Mesenchymal stem cell (in vitro differentiated cells and primary cell): ENCODE measurements around the gene MT3.

Experiments
- DNase-seq: peaks from one replicate; pipeline ENCODE4 v3.0.0-alpha.2; 2013
- H2AFZ ChIP-seq: one replicate; pipeline ENCODE4 v1.6.1; 2013; ENCODE audit warnings: low read depth, mild to moderate bottlenecking, control low read depth, inconsistent platforms, low read length, moderate library complexity
- H2AK5ac ChIP-seq: 2 replicates; pipeline ENCODE4 v1.6.1; 2013; ENCODE audit warnings: low read length, moderate library complexity, mild to moderate bottlenecking, inconsistent platforms; ENCODE audit not compliant: severe bottlenecking
- H2BK120ac ChIP-seq: one replicate; pipeline ENCODE4 v1.6.1; 2013; ENCODE audit warnings: low read depth, mild to moderate bottlenecking, inconsistent platforms, low read length, moderate library complexity
- H2BK12ac ChIP-seq, 2 experiments: one replicate each; pipeline ENCODE4 v1.6.1; 2013; ENCODE audit warnings: inconsistent platforms in 2 of 2, low read length in 2 of 2, mild to moderate bottlenecking in 2 of 2, moderate library complexity in 2 of 2, control low read depth in 1 of 2
- H2BK15ac ChIP-seq: one replicate; pipeline ENCODE4 v1.6.1; 2013; ENCODE audit warnings: mild to moderate bottlenecking, low read depth, inconsistent platforms; ENCODE audit not compliant: poor library complexity, severe bottlenecking
- H2BK5ac ChIP-seq: 2 replicates; pipeline ENCODE4 v1.6.1; 2013; ENCODE audit warnings: low read depth, mild to moderate bottlenecking, low read length, control low read depth, inconsistent platforms; ENCODE audit not compliant: poor library complexity, severe bottlenecking
- H3K14ac ChIP-seq, 2 experiments: one replicate each; pipeline ENCODE4 v1.6.1; 2013; ENCODE audit warnings: inconsistent platforms in 2 of 2, low read length in 2 of 2, control low read depth in 1 of 2, mild to moderate bottlenecking in 1 of 2, moderate library complexity in 1 of 2
- H3K18ac ChIP-seq, 2 experiments: one replicate each; pipeline ENCODE4 v1.6.1; 2013; ENCODE audit warnings: inconsistent platforms in 2 of 2, low read length in 2 of 2, control low read depth in 1 of 2, low read depth in 1 of 2, mild to moderate bottlenecking in 1 of 2
- H3K23ac ChIP-seq, 2 experiments: one replicate each; pipeline ENCODE4 v1.6.1; 2013; ENCODE audit warnings: inconsistent platforms in 2 of 2, low read length in 2 of 2, mild to moderate bottlenecking in 2 of 2, moderate library complexity in 2 of 2, control low read depth in 1 of 2
- H3K27ac ChIP-seq: 2 replicates; pipeline ENCODE4 v1.5.1; 2013; ENCODE audit warnings: mild to moderate bottlenecking, moderate library complexity, low read length, control low read depth, inconsistent platforms; ENCODE audit not compliant: poor library complexity, severe bottlenecking
- H3K27me3 ChIP-seq, 2 experiments: 2 replicates each; pipeline versions ENCODE4 v1.6.1 to v1.7.0; 2013; ENCODE audit warnings: low read length in 2 of 2, mild to moderate bottlenecking in 2 of 2, moderate library complexity in 2 of 2, control low read depth in 1 of 2, inconsistent platforms in 1 of 2; ENCODE audit not compliant: control insufficient read depth in 1 of 2, insufficient read depth in 1 of 2
- H3K36me3 ChIP-seq, 2 experiments: 2 replicates each; pipeline versions ENCODE4 v1.6.1 to v1.7.0; 2013; ENCODE audit warnings: low read length in 2 of 2, control low read depth in 1 of 2, inconsistent platforms in 1 of 2, low read depth in 1 of 2, mild to moderate bottlenecking in 1 of 2; ENCODE audit not compliant: insufficient read depth in 2 of 2, control insufficient read depth in 1 of 2
- H3K4ac ChIP-seq, 2 experiments: one replicate each; pipeline ENCODE4 v1.6.1; 2013; ENCODE audit warnings: inconsistent platforms in 2 of 2, low read length in 2 of 2, mild to moderate bottlenecking in 2 of 2, moderate library complexity in 2 of 2, control low read depth in 1 of 2, low read depth in 1 of 2
- H3K4me1 ChIP-seq: 2 replicates; pipeline ENCODE4 v1.6.1; 2013; ENCODE audit warnings: low read depth, low read length, control low read depth; ENCODE audit not compliant: control insufficient read depth, insufficient read depth
- H3K4me2 ChIP-seq: 2 replicates; pipeline ENCODE4 v1.6.1; 2013; ENCODE audit warnings: low read length, mild to moderate bottlenecking, inconsistent platforms; ENCODE audit not compliant: poor library complexity, severe bottlenecking
- H3K4me3 ChIP-seq, 2 experiments: 2 replicates each; pipeline versions ENCODE4 v1.5.1 to v1.7.0; 2013; ENCODE audit warnings: low read length in 2 of 2, mild to moderate bottlenecking in 2 of 2, control low read depth in 1 of 2, low read depth in 1 of 2; ENCODE audit not compliant: insufficient read depth in 1 of 2
- H3K79me1 ChIP-seq: replicated peaks from 2 replicates; pipeline ENCODE4 v1.6.1; 2013; ENCODE audit warnings: mild to moderate bottlenecking, control low read depth, low read length, inconsistent platforms; ENCODE audit not compliant: poor library complexity, severe bottlenecking
- H3K9ac ChIP-seq: 2 replicates; pipeline ENCODE4 v1.7.0; 2013; ENCODE audit warnings: mild to moderate bottlenecking, low read length, moderate library complexity
- H3K9me3 ChIP-seq: 2 replicates; pipeline ENCODE4 v1.7.0; 2013; ENCODE audit warnings: mild to moderate bottlenecking, low read length; ENCODE audit not compliant: control insufficient read depth
- H4K8ac ChIP-seq: one replicate; pipeline ENCODE4 v1.6.1; 2013; ENCODE audit warnings: inconsistent platforms, mild to moderate bottlenecking, low read length, moderate library complexity
- H4K91ac ChIP-seq: one replicate; pipeline ENCODE4 v1.6.1; 2013; ENCODE audit warnings: mild to moderate bottlenecking, low read length, inconsistent platforms
- WGBS: methylation state at CpG from one replicate; pipeline ENCODE4 v1.1.7; 2013; ENCODE audit warnings: mixed read lengths; 5-methylcytosine and 5-hydroxymethylcytosine counted together

Gene MT3

DNA sequence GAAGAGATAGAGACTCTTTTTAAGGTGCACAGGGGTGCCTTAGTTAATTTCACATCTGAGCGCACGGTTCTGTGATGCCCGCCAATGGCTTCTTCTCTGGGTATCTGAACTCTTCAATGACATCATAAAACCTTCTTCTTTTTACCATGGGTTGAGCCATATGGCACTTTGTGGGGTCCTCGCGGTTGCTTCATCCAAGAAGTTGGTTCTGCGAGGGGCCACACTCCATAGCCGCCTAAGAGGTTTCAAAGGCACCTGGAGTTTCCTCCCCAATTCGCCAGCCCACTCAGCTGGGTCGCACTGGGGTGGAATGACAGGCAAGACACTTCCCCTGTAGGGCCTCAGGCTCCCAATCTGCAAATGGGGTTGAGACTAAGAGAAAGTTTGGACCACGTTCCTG, 34.9 kb upstream of the MT3 start:
- no peak overlapping the region for H3K23ac ChIP-seq
- H3K79me1 ChIP-seq: no peaks in the 10 kb centered on the region
- no peak overlapping the region for H3K14ac ChIP-seq
- no peak overlapping the region for H3K4ac ChIP-seq
- H2BK5ac ChIP-seq: no peak overlapping the region
- peaks cover 6 to 54% of the 10 kb centered on the region in 2 experiments for H3K27me3 ChIP-seq
- no peaks in the 10 kb centered on the region for H3K9me3 ChIP-seq
- H3K9ac ChIP-seq: no peak overlapping the region
- H3K36me3 ChIP-seq: no peaks in the 10 kb centered on the region
- peak overlapping the region; percentile 11 for H3K4me2 ChIP-seq
- H3K27ac ChIP-seq: no peak overlapping the region
- no peak overlapping the region for H2AFZ ChIP-seq
- no peak overlapping the region for H3K4me3 ChIP-seq
- H4K91ac ChIP-seq: no peak overlapping the region
- H2BK15ac ChIP-seq: no peak overlapping the region
- no peak overlapping the region for H2BK12ac ChIP-seq
- H2AK5ac ChIP-seq: no peak overlapping the region
- no peak overlapping the region for H4K8ac ChIP-seq
- H3K18ac ChIP-seq: no peak overlapping the region
- no peak overlapping the region for H2BK120ac ChIP-seq
- 92% methylated on average over 9 of the region's 10 CpGs for whole genome bisulfite sequencing
- H3K4me1 ChIP-seq: no peaks in the 10 kb centered on the region
- no peak for DNase-seq

- 77% methylated on average over 8 of the region's 8 CpGs for WGBS
- no peak overlapping the region for H4K8ac ChIP-seq
Measured at GRCh38 chr16:56558024-56558747, 31.1 kb upstream of the MT3 start.

GRCh38 chr16:56559109-56559508, 30.2 kb upstream of the MT3 start:
- Histone ChIP-seq H3K4me1 (no peaks in the 10 kb centered on the region), H3K23ac (no peak overlapping the region), H3K4me3 (no peak overlapping the region), H2AK5ac (no peak overlapping the region), H3K9ac (no peak overlapping the region), H3K9me3 (no peaks in the 10 kb centered on the region), H3K36me3 (no peaks in the 10 kb centered on the region), H2BK5ac (no peak overlapping the region), H4K91ac (no peak overlapping the region), H2AFZ (no peak overlapping the region), H2BK12ac (no peak overlapping the region), H2BK120ac (no peak overlapping the region), H3K27ac (no peak overlapping the region), H2BK15ac (no peak overlapping the region), H3K4me2 (no peak overlapping the region), H3K18ac (no peak overlapping the region), H4K8ac (no peak overlapping the region), H3K79me1 (no peaks in the 10 kb centered on the region), H3K14ac (no peak overlapping the region), H3K4ac (no peak overlapping the region), H3K27me3 (peaks cover 6 to 41% of the 10 kb centered on the region in 2 experiments)
- 88% methylated on average over 2 of the region's 4 CpGs for WGBS
- no peak for DNase-seq

More at GRCh38 chr16:56558024-56558747, 31.1 kb upstream of the MT3 start:
- Histone ChIP-seq H3K27me3 (peaks cover 6 to 45% of the 10 kb centered on the region in 2 experiments), H3K27ac (no peak overlapping the region), H3K4me2 (no peak overlapping the region), H3K9me3 (no peaks in the 10 kb centered on the region), H2BK5ac (no peak overlapping the region), H3K9ac (no peak overlapping the region), H3K4me1 (no peaks in the 10 kb centered on the region), H3K14ac (no peak overlapping the region), H3K4me3 (no peak overlapping the region), H2BK15ac (no peak overlapping the region), H3K18ac (no peak overlapping the region), H4K91ac (no peak overlapping the region), H2AK5ac (no peak overlapping the region), H3K79me1 (no peaks in the 10 kb centered on the region), H3K23ac (no peak overlapping the region), H3K4ac (no peak overlapping the region), H2AFZ (no peak overlapping the region), H3K36me3 (no peaks in the 10 kb centered on the region), H2BK12ac (no peak overlapping the region), H2BK120ac (no peak overlapping the region)
- DNase-seq: no peak

GRCh38 chr16:56560447-56560846, 28.9 kb upstream of the MT3 start:
- Histone ChIP-seq H2BK12ac (no peak overlapping the region), H3K9ac (no peak overlapping the region), H2AFZ (no peak overlapping the region), H3K27me3 (peaks cover 10 to 41% of the 10 kb centered on the region in 2 experiments), H4K91ac (no peak overlapping the region), H3K36me3 (no peaks in the 10 kb centered on the region), H3K23ac (no peak overlapping the region), H3K18ac (no peak overlapping the region), H3K14ac (no peak overlapping the region), H2BK15ac (no peak overlapping the region), H3K4me3 (no peak overlapping the region), H3K4ac (no peak overlapping the region), H2BK5ac (no peak overlapping the region), H3K4me1 (no peaks in the 10 kb centered on the region), H2AK5ac (no peak overlapping the region), H3K9me3 (no peaks in the 10 kb centered on the region), H3K79me1 (no peaks in the 10 kb centered on the region), H3K27ac (no peak overlapping the region), H3K4me2 (no peak overlapping the region), H2BK120ac (no peak overlapping the region), H4K8ac (no peak overlapping the region)
- no peak for DNase-seq
- 23% methylated on average over 1 of the region's 1 CpG for WGBS
